NCI-H2081 (cell line): Measurements from ENCODE around the gene RASSF10.

Experiments used
- DNase-seq, 2 experiments: peaks; one replicate each; lab custom pipeline; 2025; lab: John Stamatoyannopoulos, UW

RASSF10 gene

GRCh38 chr11:12994476-12994875 lies 14.6 kb upstream of the RASSF10 start:
- DNase-seq = no peak

DNA sequence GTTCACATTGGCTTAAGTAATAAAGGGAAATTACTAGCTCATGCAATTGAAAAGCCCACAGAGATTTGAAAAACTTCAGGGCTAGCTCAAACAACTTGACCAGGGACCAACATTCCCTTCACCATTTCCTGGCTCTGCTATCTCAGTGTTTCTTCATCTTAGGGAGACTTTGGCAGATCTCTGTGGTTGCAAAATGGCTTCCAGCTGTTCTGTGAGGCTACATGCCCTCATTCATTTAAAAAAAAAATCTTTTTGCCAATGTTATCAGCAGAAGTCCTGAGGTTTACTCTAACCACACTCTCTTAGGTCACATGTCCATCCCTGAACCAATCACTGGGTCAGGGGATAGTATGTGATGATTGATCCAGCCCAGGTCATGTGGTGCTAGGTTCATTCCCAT lies 13.9 kb upstream of the RASSF10 start:
- no peak for DNase-seq

- DNase-seq = no peak
Measured at GRCh38 chr11:12995823-12996222, 13.3 kb upstream of the RASSF10 start.

DNA sequence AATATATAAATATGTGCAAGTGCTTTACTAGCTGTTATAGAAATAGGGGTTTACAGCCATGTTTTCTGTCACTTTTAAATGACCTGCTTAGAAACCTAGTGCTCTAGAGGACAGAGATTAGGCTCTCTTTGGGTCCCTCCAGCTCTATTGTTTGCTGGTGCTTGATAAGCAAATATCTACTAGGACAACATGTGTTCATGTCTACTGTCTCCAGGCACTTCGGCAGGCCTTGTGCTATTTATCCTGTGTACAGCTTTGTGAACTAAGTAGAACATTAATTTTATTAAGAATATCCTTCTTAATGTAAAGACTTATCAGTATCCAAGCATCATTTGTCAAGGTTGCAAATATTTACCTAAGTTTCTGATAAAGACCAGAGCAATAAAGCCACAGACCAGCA lies 11.9 kb upstream of the RASSF10 start:
- DNase-seq = no peak

DNA sequence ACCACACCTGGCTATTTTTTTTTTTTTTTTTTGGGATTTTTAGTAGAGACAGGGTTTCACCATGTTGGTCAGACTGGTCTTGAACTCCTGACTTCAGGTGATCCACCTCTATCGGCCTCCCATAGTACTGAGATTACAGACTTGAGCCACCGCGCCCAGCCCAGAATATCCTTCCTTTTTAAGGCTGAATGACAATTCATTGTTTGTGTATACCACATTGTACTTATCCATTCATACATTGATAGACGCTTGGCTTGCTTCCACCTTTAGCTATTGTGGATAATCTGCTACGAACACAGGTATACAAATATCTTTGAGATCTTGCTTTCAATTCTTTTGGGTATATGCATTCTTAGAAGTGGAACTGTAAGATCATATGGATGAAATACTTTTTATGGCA lies 10.8 kb upstream of the RASSF10 start:
- no peak for DNase-seq

GRCh38 chr11:12999597-12999996 lies 9.5 kb upstream of the RASSF10 start:
- no peak for DNase-seq

GRCh38 chr11:13000116-13000515 lies 9.0 kb upstream of the RASSF10 start:
- no peak for DNase-seq

GRCh38 chr11:13000721-13001120 lies 8.4 kb upstream of the RASSF10 start:
- DNase-seq = peak in 1 of 2 experiments; percentile 43

DNA sequence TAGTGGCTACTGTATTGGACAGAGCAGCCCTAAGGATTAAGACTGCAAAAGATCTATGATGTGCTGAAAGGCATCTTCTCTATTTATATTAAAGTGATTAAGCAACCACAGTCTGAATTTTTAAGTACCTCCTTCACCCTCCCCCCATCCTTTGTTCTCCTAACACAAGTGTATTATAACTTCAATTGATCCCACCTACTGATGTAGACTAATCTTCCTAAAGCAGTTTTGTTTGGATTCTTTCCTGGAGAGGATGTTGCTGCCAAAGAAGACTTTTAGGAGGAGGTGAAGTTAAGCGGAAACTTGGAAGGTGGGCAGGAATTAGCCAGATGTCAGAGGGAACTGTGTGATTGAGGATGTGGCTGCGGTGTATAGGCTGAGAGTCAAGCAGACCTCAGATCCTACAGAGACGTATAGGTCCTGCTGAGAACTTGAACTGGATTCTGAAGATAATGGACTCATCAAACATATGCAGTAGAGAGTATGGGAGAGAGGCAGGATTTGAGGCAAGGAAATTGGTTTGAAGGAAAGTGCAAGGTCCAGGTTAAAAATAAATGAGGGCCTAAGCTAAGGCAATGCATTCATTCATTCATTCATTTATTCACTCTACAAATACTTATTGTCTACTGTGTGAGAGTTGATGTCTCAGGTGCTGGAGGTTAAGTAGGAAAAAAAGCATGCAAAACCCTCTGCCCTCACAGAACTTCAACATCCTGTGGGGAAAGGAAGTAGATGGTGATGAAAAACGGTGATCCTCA lies 5.2 kb upstream of the RASSF10 start:
- DNase-seq = no peak

DNA sequence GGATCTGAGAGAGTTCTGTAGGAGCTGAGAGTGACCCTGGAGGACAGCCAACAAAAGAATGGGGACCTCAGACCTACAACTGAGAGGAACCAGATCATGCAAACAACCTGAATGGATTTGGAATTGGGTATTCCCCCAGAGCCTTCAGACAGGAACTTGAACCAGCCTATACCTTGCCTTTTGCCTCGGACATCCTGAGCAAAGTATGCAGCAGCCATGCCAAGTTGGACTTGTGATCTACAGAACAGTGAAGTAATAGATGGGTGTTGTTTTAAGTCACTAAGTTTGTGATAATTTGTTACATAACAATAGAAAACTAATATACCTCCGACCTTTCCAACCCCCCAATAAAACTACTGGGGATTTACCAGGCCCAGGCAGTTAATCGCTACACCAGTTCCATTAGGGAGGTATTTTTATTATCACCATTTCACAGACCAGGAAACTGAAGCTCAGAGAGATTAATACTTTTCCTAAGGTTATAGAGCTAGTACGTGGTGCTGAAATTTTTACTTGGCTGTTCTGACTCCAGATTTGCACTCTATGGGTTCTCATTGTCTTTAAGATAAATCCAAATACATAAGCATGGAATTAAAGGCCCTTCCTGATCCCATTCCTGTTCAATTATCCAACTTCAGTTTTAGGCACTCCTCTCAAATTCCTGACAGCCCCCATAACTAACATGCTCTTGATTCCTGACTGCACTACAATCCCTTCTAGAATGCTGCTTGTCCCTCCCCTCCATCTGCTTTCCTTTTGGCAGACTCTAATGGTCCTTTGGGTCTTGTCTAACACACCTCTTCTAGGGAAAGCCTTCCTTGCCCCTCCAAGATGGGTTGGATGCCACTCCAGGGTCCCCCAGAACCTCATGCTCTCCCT lies 1.7 kb upstream of the RASSF10 start:
- DNase-seq = no peak

GRCh38 chr11:13008061-13008435 lies 1.1 kb upstream of the RASSF10 start:
- no peak for DNase-seq

DNA sequence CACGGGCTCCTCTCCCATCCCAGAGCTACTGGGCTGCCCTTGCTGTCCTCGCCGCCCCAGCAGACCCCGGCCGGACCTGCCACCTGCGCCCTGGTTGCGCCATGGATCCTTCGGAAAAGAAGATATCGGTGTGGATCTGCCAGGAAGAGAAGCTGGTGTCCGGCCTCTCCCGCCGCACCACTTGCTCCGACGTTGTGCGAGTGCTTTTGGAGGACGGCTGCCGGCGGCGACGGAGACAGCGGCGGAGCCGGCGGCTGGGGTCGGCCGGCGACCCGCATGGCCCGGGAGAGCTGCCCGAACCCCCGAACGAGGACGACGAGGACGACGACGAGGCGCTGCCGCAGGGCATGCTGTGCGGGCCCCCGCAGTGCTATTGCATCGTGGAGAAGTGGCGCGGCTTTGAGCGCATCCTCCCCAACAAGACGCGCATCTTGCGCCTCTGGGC lies 382 bp downstream of the RASSF10 start:
- no peak for DNase-seq

DNA sequence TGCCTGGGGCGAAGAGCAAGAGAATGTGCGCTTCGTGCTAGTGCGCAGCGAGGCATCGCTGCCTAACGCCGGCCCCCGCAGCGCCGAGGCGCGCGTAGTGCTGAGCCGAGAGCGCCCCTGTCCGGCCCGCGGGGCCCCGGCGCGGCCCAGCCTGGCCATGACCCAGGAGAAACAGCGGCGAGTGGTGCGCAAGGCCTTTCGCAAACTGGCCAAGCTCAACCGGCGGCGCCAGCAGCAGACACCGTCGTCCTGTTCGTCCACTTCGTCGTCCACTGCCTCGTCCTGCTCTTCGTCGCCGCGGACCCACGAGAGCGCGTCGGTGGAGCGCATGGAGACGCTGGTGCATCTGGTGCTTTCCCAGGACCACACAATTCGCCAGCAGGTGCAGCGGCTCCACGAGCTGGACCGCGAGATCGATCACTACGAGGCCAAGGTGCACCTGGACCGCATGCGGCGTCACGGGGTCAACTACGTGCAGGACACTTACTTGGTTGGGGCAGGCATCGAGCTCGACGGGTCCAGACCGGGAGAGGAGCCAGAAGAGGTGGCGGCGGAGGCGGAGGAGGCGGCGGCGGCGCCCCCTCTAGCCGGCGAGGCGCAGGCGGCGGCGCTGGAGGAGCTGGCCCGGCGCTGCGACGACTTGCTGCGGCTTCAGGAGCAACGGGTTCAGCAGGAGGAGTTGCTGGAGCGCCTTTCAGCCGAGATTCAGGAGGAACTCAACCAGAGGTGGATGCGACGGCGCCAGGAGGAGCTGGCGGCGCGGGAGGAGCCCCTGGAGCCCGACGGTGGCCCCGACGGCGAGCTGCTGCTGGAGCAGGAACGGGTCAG lies 1.0 kb downstream of the RASSF10 start:
- DNase-seq = peak in 1 of 2 experiments; percentile 17

DNA sequence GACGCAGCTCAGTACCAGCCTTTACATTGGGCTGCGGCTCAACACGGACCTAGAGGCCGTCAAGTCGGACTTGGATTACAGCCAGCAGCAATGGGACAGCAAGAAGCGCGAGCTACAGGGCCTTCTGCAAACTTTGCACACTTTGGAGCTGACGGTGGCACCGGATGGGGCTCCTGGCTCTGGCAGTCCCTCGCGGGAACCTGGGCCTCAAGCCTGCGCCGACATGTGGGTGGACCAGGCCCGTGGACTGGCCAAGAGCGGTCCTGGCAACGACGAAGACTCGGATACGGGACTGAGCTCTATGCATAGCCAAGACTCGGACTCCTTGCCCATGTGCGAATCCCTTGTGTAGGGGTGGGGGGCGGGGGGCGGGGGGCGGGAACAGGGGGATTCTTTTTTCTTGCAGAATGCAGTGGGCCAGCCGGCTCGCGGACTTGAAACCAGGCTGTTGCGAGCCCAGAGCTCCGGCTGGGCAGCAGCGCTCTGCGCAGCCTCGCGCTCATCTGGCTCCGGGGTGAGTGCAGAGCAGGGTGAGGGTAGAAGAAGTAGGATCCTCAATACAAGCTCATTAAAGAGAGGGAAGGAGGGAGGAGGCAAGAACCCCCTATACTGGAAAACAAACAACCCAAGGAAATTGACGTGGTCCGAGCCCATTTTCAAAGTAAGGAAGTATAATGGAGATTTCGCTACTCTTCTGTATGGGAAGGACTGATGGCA lies 1.8 kb downstream of the RASSF10 start:
- DNase-seq = no peak

DNA sequence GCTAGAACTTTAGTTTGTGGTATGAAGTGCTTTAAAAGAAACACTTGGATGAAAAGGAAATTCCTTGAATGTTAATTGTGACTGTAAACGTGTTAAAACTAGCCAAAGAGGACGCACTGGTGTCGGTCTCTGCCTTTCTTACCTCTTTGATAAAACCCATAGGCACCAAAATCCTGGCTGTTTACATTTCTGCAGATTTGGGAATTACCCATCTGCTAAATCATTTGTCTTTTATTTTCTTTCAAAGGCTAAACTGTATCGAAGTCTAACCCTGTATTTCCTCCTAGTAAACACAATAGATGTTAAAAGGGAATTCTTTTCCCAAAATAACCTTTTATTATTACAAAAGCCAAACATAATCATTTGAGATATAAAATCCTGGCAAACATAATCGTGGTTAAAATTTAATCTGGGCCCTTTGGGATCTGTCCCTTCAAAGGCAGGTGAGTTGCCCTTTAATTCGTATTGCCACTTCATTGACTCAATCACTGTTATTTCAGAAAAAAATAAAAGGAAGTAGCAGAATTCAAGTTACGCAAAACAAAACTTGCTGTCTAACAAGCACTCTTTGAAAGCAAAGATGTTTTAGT lies 2.4 kb downstream of the RASSF10 start:
- DNase-seq = no peak

DNA sequence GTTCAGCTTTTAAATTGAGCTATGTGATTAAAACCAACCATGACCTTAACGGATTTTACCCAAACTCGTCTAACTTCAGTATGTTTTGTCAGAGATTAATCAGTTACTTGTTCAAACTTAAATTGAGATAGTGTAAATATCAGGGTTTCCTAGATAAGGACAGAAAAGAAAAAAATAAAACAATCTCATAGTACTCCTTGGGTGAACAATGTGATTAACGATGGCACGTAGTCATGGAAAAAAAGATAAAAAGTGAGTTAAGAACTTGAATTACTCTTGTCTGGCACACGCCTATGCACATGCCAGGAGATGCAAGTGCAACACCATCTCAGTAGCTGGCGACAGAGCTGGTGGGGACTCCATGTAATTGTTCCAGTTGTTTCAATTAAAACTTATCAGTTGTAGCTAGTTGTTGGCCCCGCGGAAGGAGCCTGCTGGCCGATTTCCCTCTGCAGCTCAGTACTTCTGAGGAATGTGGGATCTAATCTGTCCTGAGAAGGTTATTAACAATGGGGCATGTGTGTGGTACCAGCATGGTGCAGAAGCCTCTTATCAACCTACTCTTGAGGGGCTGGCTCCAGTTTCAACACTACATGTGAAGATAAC lies 3.0 kb downstream of the RASSF10 start:
- DNase-seq = no peak

- no peak for DNase-seq
Measured at GRCh38 chr11:13013054-13013488, 4.0 kb downstream of the RASSF10 start.

DNA sequence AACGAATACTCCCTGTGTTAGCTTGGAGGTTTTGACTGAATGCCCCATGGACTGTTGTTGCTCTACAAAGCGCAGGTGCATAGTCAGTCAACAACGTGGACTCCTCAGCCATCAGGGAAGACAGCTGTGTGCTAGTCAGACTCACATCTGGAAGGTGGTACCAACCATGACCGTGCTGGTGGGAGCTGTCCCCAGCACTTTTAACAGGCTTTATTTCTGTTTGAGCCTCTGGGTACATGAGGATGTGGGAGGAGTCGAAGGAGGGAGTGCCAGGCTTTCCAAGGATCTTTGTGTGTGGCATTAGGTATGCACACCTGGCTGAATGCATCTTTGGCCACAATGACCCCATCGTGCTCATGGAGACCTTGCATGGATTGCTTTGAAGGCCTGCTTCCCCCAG lies 6.6 kb downstream of the RASSF10 start:
- DNase-seq = no peak

DNA sequence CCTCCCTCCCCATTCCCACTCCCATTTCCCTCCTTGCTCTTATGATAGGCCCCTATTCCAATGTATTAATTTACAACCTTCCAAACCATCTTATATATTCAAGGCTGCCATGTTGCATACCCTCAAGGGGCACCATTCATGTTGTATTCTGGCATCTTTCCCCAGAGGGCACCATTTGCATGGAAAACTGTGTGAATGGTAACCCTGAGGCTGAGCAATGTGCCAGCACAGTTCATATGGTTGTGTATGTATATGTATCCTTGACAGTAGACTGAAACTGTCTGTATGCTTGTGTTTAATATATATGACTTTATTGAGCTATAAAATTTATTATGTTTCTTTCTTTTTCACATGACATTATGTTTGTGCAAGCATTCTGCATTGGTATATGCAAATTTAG lies 7.3 kb downstream of the RASSF10 start:
- no peak for DNase-seq

DNA sequence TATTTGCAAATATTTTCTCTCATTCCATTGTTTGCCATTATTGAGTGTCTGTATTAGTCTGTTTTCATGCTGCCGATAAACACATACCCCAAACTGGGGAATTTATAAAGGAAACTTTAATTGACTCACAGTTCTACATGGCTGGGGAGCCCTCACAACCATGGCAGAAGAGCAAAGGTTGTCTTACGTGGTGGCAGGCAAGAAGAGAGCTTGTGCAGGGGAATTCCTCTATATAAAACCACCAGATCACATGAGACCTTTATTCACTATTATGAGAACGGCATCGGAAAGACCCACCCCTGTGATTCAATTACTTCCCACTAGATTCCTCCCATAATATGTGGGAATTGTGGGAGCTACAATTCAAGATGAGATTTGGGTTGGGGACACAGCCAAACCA lies 10.2 kb downstream of the RASSF10 start:
- no peak for DNase-seq

GRCh38 chr11:13023423-13023822 lies 14.3 kb downstream of the RASSF10 start:
- DNase-seq = no peak
